Stimulated activated CD4-positive, alpha-beta T cell treated with anti-CD3 and anti-CD28 coated beads, Interleukin-4, amount 100 ng/mL, for 4 hours (primary cell): ENCODE results near the gene GPR152.

Experiments used
- DNase-seq, 2 experiments: peaks; one replicate each; pipeline ENCODE4 v3.0.0-alpha.2; 2020

GPR152 gene, protein sequence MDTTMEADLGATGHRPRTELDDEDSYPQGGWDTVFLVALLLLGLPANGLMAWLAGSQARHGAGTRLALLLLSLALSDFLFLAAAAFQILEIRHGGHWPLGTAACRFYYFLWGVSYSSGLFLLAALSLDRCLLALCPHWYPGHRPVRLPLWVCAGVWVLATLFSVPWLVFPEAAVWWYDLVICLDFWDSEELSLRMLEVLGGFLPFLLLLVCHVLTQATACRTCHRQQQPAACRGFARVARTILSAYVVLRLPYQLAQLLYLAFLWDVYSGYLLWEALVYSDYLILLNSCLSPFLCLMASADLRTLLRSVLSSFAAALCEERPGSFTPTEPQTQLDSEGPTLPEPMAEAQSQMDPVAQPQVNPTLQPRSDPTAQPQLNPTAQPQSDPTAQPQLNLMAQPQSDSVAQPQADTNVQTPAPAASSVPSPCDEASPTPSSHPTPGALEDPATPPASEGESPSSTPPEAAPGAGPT

DNA sequence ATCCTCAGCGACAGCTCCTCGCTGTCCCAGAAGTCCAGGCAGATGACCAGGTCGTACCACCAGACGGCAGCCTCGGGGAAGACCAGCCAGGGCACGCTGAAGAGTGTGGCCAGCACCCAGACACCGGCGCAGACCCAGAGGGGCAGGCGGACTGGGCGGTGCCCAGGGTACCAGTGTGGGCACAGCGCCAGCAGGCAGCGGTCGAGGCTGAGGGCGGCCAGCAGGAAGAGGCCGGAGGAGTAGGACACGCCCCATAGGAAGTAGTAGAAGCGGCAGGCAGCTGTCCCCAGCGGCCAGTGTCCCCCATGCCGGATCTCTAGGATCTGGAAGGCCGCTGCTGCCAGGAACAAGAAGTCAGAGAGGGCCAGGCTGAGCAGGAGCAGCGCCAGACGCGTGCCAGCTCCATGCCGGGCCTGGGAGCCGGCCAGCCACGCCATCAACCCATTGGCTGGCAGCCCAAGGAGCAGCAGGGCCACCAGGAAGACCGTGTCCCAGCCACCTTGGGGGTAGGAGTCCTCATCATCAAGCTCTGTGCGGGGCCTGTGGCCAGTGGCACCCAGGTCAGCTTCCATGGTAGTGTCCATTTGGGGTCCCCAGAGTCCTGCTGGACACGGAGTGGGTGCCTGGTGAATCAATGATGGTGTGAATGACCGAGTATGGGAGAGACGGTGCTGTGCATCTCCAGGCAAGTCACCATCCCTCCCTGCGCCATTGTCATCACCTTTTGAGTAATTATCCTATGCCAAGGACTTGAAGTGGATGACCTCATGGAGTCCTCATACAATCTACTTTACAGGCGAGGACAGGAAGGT lies at the start of gene GPR152:
Gene GPR152 (minus strand): TSS at position 589 of the 812 bp plus-strand sequence. CDS start 5 bp downstream, at position 584.
- no peak for DNase-seq

GRCh38 chr11:67501854-67502253 lies 49.3 kb upstream of the GPR152 start:
- no peak for DNase-seq

DNA sequence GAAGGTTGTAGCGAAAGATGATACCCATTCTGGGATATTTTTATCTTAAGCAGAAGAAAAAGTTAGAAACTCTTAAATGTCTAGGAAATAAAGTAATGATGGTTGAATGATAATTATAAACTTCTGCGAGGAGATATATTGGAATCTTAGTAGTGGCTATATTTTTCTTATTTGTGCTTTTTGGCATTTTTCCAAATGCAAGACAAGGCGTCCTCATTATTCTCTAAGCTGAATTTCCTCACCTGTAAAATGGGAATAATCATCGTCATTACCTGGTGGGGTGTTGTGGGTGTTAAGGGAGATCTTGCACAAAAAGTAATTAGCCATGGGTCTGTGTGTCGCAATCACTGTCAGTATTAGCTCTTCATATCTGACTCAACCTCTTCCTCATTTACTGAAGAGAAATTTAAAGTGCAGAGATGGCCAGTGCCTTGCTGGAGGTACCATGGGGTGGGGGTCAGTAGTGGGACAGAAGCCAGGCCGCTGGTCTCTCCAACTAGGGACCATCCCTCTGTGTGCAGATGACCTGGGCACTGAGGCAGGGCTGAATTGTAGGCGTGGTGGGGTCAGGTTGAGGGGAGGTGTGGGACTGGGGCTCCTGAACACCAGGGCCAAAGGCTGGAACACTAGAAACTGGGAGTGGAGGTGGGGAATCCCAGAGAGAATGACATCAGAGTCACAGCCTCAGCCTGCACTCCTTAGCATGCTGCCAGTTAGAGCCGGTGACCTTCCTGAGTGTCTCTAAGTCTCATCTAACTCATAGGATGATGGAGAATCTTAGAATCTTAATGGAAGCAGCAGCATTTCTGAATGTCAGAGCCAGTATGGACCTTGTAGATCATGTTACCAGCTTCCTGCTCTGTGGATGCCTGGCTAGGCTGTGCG lies 48.5 kb upstream of the GPR152 start:
- DNase-seq = no peak

- DNase-seq = no peak
These were observed 47.9 kb upstream of the GPR152 start for GRCh38 chr11:67500484-67500821.

GRCh38 chr11:67499808-67500483 lies 47.4 kb upstream of the GPR152 start:
- DNase-seq = no peak

GRCh38 chr11:67498544-67498972 lies 46.0 kb upstream of the GPR152 start:
- DNase-seq = no peak

GRCh38 chr11:67497656-67498291 lies 45.2 kb upstream of the GPR152 start:
- no peak for DNase-seq

GRCh38 chr11:67496113-67496512 lies 43.6 kb upstream of the GPR152 start:
- no peak for DNase-seq

DNA sequence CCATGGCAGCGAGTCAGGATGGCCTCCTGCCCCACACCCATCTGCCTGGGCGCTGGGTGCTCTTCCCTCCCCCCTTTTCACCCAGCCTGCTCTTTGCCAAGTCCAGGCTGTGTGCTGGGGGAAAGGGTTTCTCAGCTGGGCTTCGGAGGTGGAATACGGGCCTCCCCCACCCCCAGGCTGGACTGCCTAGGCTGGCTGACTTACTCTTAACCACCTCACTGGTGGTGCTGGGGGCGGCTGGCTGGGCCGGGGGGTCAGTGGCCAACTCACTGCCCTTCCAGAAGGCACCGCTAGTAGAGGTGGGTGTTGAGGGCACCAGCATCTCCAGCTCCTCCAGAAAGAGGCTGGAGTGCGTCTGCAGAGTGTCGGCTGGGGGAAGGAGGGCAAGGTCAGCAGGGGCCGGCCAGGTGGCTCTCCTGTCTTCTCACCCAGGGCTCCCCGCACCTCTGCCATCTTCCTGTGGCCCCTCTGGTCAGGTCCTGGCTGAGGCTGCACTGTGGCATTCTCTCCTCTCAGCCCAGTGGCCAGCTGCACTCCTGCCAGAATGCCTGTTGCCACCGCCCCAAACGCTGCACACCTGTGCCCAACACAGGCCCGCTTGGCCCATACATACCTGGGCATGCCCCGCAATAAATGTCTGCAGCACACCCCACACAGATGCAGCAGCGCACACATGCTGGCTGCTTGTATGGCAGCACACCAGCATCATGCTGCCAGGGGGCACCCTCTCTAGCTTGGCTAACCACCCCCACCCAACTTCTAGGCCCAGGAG lies 42.9 kb upstream of the GPR152 start:
- no peak for DNase-seq

DNA sequence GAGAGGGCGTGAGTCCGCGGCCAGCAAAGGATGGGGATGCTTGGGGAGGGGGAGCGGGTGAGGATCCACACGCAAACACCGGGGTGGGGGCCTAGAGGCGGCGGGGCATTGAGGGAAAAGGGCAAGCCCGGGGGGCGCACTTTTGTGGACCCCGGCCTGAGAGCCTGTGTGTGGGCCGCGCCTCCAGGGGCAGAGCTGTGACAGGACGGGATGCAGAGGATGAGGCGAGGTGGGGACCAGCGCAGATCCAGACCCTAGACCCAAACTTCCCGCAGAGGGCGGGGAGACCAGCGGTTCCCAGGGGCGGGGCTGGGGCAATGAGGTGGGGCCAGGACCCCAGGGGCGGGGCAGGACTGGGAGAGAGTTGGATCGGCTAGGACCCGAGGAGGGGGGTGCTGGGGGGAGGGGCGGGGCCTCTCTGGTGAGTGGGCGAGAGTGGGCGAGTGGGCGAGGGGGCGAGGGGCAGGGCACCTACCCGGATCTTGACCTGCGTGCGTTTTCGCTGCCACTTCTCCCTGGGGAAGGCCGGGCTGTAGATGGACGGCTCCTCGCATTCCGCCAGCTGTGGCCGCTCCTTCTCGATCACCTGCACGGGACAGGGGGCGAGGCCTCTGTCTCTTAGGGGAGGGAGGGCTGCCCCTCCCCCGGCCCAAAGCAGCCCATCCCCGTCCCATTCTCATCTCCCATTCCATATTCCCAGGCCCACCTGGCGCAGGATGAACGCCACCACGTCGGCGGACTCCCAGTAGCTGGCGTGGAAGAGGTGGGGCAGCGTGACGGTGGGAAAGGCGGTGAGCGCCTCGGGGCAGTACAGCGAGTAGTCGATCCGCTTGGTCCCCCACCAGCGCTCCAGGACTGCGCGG lies 42.1 kb upstream of the GPR152 start:
- no peak for DNase-seq

DNA sequence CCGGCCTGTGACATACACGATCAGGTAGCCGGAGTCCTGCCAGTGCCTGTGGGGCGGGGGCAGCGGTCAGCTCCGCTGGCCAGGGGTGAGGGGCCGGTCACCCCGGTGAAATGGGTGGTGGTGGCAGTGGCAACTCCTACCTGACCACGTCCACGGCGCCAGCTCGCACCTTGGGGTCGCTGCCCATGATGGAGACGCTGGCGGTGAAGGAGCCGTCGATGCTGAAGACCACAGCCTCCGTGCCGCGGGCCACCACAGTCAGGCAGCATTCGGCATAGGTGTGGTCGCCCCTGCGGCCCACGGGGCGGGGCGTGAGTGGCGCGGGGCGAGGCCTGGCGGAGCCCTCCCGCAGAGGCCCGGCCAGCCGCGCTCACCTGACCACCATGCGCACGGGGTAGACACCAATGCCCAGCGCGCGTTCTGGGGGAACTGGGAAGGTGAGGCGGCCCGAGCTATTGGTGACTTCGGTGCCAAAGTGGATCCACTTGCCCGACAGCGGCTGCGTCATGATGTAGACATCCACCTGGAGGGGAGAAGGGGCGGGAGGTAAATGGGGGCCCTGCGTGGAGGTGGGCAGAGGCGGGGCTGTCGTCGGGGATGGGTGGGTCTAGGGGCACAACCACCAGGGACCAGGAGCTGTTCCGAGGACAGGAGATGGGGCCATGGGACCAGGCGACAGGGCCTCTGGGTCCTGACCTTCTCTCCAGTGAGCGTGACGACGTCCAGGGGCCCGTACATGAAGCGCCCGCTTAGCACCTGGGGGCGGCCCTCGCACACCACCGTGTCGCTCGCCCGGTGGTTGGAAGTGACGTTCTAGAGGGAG lies 41.2 kb upstream of the GPR152 start:
- DNase-seq = no peak

DNA sequence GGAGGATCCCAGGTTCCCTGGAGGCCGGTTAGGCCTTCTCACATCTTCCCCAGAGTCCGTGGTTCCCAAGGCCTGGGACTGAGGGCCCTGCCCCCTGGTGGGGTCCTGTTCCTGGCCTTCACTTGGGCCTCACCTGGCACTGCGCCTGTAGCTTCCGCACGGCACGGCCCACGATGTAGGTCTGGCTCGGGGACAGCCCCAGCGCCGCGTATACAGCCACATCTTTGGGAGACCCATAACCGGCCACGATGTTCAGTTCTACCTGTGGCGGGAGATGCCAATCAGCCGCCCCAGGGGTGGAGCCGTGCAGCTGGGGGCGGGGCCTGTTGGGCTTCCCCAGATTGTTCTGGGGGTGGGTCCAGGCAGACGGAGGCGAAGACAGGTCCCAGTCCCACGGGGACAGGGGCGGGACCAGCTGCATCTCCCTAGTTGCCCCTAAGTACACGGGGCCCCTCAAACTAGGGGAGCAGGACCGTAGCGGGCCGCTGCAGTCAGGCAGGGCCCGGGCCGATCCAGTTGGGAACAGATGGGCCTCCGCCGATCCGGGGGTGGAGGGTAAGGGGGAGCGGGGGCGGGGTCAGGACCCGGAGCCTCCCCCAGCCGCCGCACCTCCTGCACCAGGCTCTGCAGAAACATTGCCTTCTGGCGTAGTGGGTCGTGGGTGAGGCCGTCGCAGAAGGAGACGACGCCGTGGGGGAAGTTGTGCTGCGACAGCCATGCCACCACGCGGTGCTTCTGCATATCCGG lies 40.4 kb upstream of the GPR152 start:
- DNase-seq = no peak

GRCh38 chr11:67492069-67492727 lies 39.7 kb upstream of the GPR152 start:
- no peak for DNase-seq

DNA sequence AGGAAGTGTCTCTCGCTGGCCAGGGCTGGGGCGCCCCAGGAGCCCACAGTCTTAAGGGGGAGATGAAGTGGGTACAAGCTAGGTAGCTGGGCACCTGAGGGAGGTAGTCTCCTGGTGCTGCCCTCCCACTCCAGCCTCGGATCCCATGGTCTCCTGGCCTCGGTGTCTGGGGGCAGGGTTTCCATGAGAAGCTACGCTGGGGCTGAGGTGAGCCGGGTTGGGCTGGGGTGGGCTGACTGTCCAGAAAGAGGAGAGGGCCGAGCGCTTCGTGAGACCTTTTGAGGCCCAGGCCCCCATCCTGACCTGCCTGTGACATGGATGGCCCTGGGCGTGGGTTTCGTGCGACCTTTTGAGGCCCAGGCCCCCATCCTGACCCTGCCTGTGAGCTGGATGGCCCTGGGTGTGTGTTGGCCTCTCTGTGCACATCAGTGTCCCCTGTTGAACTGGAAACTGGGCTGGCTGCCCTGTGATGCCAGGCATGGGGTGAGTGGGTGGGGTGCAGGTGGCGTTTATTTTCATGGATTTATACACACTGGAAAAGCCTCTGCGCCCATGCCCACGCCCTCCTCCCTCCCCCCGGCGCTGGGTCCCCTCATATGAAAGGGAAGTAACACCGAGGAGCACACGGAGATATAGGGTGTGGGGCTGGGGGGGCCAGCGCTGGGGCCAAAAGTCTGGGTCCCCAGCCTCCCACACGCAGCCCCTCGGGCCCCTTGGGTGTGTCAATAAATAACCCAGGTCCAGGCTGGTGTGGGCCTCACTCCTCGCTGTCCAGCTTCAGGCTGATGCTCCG lies 38.9 kb upstream of the GPR152 start:
- no peak for DNase-seq

DNA sequence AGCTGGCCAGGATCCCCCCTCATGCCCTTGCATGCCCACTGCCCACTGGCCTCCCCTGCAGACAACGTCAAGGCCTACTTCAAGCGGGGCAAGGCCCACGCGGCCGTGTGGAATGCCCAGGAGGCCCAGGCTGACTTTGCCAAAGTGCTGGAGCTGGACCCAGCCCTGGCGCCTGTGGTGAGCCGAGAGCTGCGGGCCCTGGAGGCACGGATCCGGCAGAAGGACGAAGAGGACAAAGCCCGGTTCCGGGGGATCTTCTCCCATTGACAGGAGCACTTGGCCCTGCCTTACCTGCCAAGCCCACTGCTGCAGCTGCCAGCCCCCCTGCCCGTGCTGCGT lies 38.2 kb upstream of the GPR152 start:
- DNase-seq = no peak

- DNase-seq = no peak
These were observed 37.6 kb upstream of the GPR152 start for GRCh38 chr11:67489885-67490726.
